Measurements from ENCODE around the gene DUSP8. TPM values are rescaled to one million over a fixed set of nuclear protein-coding genes. Genes with fewer than 3 reads are reported as not detected.

The DUSP8 gene
- total RNA-seq, 1 experiment from 2014 or later = 4.4 TPM

DNA sequence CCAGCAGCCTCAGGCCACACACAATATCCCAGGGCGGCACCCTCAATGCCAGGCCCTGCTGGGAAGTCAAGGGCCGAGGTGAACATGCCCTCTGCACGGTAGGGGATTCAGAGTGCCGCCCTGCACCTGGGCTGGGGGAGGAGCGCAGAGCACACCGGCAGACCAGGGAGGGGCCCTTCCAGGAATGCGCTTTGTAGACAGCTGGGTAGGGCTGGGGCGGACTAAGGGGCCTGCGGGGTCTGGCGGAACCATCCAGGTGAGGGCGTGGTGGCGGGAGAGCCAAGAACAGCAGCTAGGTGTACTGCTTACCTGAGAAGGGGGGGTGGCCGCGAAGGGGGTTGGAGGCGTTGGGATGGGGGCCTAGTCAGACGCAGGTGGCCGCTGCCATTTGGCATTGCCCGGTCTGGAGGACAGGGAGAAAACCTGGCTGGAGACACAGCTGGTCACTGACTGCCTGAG lies 26.0 kb downstream of the DUSP8 start:
- Histone ChIP-seq H2BK12ac (ENCODE audit: insufficient read length, low read depth, low read length) (no peak overlapping the region), H3K14ac (ENCODE audit: insufficient read depth, low read length) (no peak overlapping the region), H2BK5ac (ENCODE audit: insufficient read length, low read length) (no peak overlapping the region), H3K27ac (ENCODE audit: insufficient read length, low read depth, low read length) (no peak overlapping the region), H2AK5ac (ENCODE audit: insufficient read length, low read length) (no peak overlapping the region), H3K9ac (ENCODE audit: extremely low read depth, insufficient read length, low read length) (no peak overlapping the region), H4K20me1 (ENCODE audit: control insufficient read depth, insufficient read depth, insufficient read length) (no peaks in the 10 kb centered on the region), H3K79me2 (ENCODE audit: insufficient read depth, low read length) (no peaks in the 10 kb centered on the region), H4K5ac (ENCODE audit: insufficient read length, low read depth, low read length) (no peak overlapping the region), H3K18ac (ENCODE audit: insufficient read length, low read depth, low read length) (no peak overlapping the region), H3K56ac (ENCODE audit: insufficient read length, low read depth, low read length) (no peak overlapping the region), H2BK20ac (ENCODE audit: low read depth, low read length, poor library complexity, severe bottlenecking) (no peak overlapping the region), H3K27me3 (ENCODE audit: insufficient read depth, low read length) (peaks cover 8% of the 10 kb centered on the region; the same call in 1 of the 2 replicates), H3T11ph (ENCODE audit: low read length) (no peak overlapping the region), H3K9me3 (ENCODE audit: control insufficient read depth, low read depth, low read length) (no peaks in the 10 kb centered on the region), H3K23ac (ENCODE audit: insufficient read length, low read depth, low read length) (no peak overlapping the region), H3K4ac (ENCODE audit: low read depth, low read length) (no peak overlapping the region), H2BK120ac (ENCODE audit: low read depth, low read length, poor library complexity, severe bottlenecking) (no peak overlapping the region), H2BK15ac (ENCODE audit: low read depth, low read length) (no peak overlapping the region), H3K79me1 (ENCODE audit: insufficient read depth, low read depth, low read length, poor library complexity, severe bottlenecking) (no peaks in the 10 kb centered on the region), H3K23me2 (ENCODE audit: insufficient read length, low read depth, low read length, poor library complexity, severe bottlenecking) (peaks cover 17% of the 10 kb centered on the region), H4K8ac (replicated peaks; ENCODE audit: insufficient read length, low read depth, low read length) (no peak overlapping the region), H3K4me1 (ENCODE audit: insufficient read depth, low read length) (no peaks in the 10 kb centered on the region), H2AFZ (ENCODE audit: low read length) (no peak overlapping the region), H4K91ac (ENCODE audit: insufficient read length, low read depth, low read length) (no peak overlapping the region), H3K4me2 (ENCODE audit: insufficient read depth, insufficient read length, low read length) (peak overlapping the region; percentile 42)
- no CpG with 5 or more reads among the region's 18 CpGs for WGBS (ENCODE audit: extremely low coverage, insufficient read length, low lambda C conversion rate)
- DNase-seq = peak; percentile 83
- Mint-ChIP-seq H3K27ac (no peak overlapping the region), H3K4me1 (peaks cover 6 to 28% of the 10 kb centered on the region in 2 experiments; a peak in 3 of 4 replicates), H3K36me3 (ENCODE audit: insufficient read depth in 1 of 3, low read depth in 3 of 3) (no peaks in the 10 kb centered on the region), H3K4me3 (peak overlapping the region; percentile 50 to 68), H3K9me3 (no peaks in the 10 kb centered on the region), H3K27me3 (ENCODE audit: low read depth) (peaks cover 76% of the 10 kb centered on the region)
- TF ChIP-seq, protein P1, sequence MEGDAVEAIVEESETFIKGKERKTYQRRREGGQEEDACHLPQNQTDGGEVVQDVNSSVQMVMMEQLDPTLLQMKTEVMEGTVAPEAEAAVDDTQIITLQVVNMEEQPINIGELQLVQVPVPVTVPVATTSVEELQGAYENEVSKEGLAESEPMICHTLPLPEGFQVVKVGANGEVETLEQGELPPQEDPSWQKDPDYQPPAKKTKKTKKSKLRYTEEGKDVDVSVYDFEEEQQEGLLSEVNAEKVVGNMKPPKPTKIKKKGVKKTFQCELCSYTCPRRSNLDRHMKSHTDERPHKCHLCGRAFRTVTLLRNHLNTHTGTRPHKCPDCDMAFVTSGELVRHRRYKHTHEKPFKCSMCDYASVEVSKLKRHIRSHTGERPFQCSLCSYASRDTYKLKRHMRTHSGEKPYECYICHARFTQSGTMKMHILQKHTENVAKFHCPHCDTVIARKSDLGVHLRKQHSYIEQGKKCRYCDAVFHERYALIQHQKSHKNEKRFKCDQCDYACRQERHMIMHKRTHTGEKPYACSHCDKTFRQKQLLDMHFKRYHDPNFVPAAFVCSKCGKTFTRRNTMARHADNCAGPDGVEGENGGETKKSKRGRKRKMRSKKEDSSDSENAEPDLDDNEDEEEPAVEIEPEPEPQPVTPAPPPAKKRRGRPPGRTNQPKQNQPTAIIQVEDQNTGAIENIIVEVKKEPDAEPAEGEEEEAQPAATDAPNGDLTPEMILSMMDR (conservative IDR thresholded peaks at IDR 0.05) = no peak
